Endothelial cell of umbilical vein (primary cell): Measurements from ENCODE around the gene YEATS4. TPM values are rescaled to one million over a fixed set of nuclear protein-coding genes. Genes with fewer than 3 reads are reported as not detected.

Source experiments
- BruUV-seq: library from RNA; stranded (reverse); fragments of 400-500 nt; replicated peaks from 2 replicates; lab custom pipeline; 2021; lab: Mats Ljungman, UMichigan
- CTCF ChIA-PET: fragments of 300-600, 350-600 bp; sonication (Branson Sonifier 250); formaldehyde crosslinking; loops from one replicate; lab custom pipeline; 2021; ENCODE audit warnings: antibody characterized with exemption, inconsistent platforms; lab: Charles Lee
- POLR2A ChIA-PET: fragments of 300-600, 350-600 bp; sonication (Branson Sonifier 250); formaldehyde crosslinking; loops from one replicate; lab custom pipeline; 2021; ENCODE audit warnings: antibody characterized with exemption, inconsistent platforms; lab: Charles Lee
- DNase-seq: peaks from one replicate; pipeline ENCODE4 v3.0.0-alpha.2; 2011; ENCODE audit warnings: low read depth, low spot score
- FAIRE-seq: peaks from 2 replicates; lab custom pipeline; 2011; peaks lifted over from hg19 to GRCh38; lab: Jason Lieb, UNC
- H2AFZ ChIP-seq: 2 replicates; pipeline ENCODE4 v1.6.0; 2012; ENCODE audit warnings: low read depth, low read length, control low read depth, inconsistent platforms
- H3K27ac ChIP-seq: 2 replicates; pipeline ENCODE4 v1.5.1; 2011; ENCODE audit warnings: low read depth, mild to moderate bottlenecking, control low read depth, low read length, moderate library complexity; ENCODE audit not compliant: insufficient read depth
- H3K27me3 ChIP-seq, 2 experiments: 2 replicates each; pipeline versions ENCODE4 v1.6.0 to v1.6.1; 2011; ENCODE audit warnings: low read length in 2 of 2, mixed read lengths in 1 of 2; ENCODE audit not compliant: control insufficient read depth in 2 of 2, insufficient read depth in 2 of 2
- H3K36me3 ChIP-seq, 2 experiments: 2 replicates in 1 of 2; 3 replicates in 1 of 2; pipeline ENCODE4 v1.5.1; 2011; ENCODE audit warnings: low read length in 2 of 2, mild to moderate bottlenecking in 1 of 2, moderate library complexity in 1 of 2; ENCODE audit not compliant: control insufficient read depth in 2 of 2, insufficient read depth in 2 of 2; ENCODE audit errors: extremely low read depth in 1 of 2
- H3K4me1 ChIP-seq: 3 replicates; pipeline ENCODE4 v1.5.1; 2011; ENCODE audit warnings: mild to moderate bottlenecking, low read length; ENCODE audit not compliant: control insufficient read depth, insufficient read depth; ENCODE audit errors: extremely low read depth
- H3K4me2 ChIP-seq: 2 replicates; pipeline ENCODE4 v1.6.1; 2011; ENCODE audit warnings: low read length, control low read depth, mixed read lengths; ENCODE audit not compliant: insufficient read depth
- H3K4me3 ChIP-seq, 3 experiments: fragments of 200-600 bp in 1 of 3; sonication (generic), shearing (Covaris generic) in 1 of 3; replicated peaks in 1 of 3; 2 replicates each; pipeline ENCODE4 v1.5.1; 2011 to 2016; ENCODE audit warnings: control low read depth in 3 of 3, low read length in 3 of 3, mild to moderate bottlenecking in 2 of 3, inconsistent platforms in 1 of 3, low read depth in 1 of 3, moderate library complexity in 1 of 3; ENCODE audit not compliant: insufficient read depth in 1 of 3
- H3K79me2 ChIP-seq: 2 replicates; pipeline ENCODE4 v1.6.0; 2012; ENCODE audit warnings: low read length, inconsistent platforms; ENCODE audit not compliant: control insufficient read depth, insufficient read depth
- H3K9ac ChIP-seq: replicated peaks from 2 replicates; pipeline ENCODE3; 2011; ENCODE audit warnings: low read length, control low read depth; ENCODE audit not compliant: insufficient read depth; ENCODE audit errors: extremely low read depth
- H3K9me1 ChIP-seq: replicated peaks from 3 replicates; pipeline ENCODE4 v1.6.0; 2011; ENCODE audit warnings: mild to moderate bottlenecking, low read length; ENCODE audit not compliant: control insufficient read depth, insufficient read depth; ENCODE audit errors: extremely low read depth
- H3K9me3 ChIP-seq: replicated peaks from 2 replicates; pipeline ENCODE4 v1.5.1; 2012; ENCODE audit warnings: low read length, inconsistent platforms; ENCODE audit not compliant: control insufficient read depth, insufficient read depth
- H4K20me1 ChIP-seq: replicated peaks from 2 replicates; pipeline ENCODE3; 2011; ENCODE audit warnings: mild to moderate bottlenecking, low read length; ENCODE audit not compliant: control insufficient read depth, insufficient read depth; ENCODE audit errors: extremely low read depth
- FOS ChIP-seq: IDR thresholded peaks from 2 replicates; pipeline ENCODE4 v1.6.1; 2011; ENCODE audit warnings: mild to moderate bottlenecking, low read length, moderate library complexity, borderline replicate concordance; ENCODE audit not compliant: insufficient read depth
- POLR2A ChIP-seq: IDR thresholded peaks from 2 replicates; pipeline ENCODE4 v1.6.1; 2012; ENCODE audit warnings: low read depth, mild to moderate bottlenecking, control low read depth, low read length
- POLR2AphosphoS5 ChIP-seq: IDR thresholded peaks from 2 replicates; pipeline ENCODE4 v1.6.1; 2012; ENCODE audit warnings: low read depth, mild to moderate bottlenecking, control low read depth, low read length, moderate library complexity; ENCODE audit not compliant: insufficient read depth
- dilution Hi-C: fragments of 300-500 bp; cut with MboI; formaldehyde crosslinking; loops from one replicate; pipeline ENCODE4 v1.15.0; 2019; ENCODE audit warnings: low sequenced_read_pairs; ENCODE audit not compliant: extremely low pct_ligation_motif_present
- intact Hi-C: fragments of 100-400 bp; cut with micrococcal nuclease; formaldehyde crosslinking; loops from one replicate; pipeline ENCODE4 v1.10.0; 2022
- polyA plus RNA-seq, 4 experiments: library from polyadenylated mRNA; depleted of rRNA in 3 of 4; stranded (reverse) in 3 of 4; unstranded in 1 of 4; fragments of >200 nt; gene quantifications; 2 replicates each; pipeline versions ENCODE4 v1.2.1 to v1.2.3, GENCODE V29; 2011 to 2012; ENCODE audit warnings: missing spikeins in 1 of 4
- total RNA-seq: library from RNA; stranded (reverse); gene quantifications from 2 replicates; pipeline ENCODE4 v1.2.3, GENCODE V29; 2021
- TF ChIP-seq, protein P1 (sequence below), 2 donors: IDR thresholded peaks; 1 replicate in 1 of 2; 2 replicates in 1 of 2; pipeline ENCODE4 v1.5.1; 2011; ENCODE audit warnings: low read length in 2 of 2, mild to moderate bottlenecking in 2 of 2, moderate library complexity in 2 of 2, control low read depth in 1 of 2, inconsistent platforms in 1 of 2, low read depth in 1 of 2; ENCODE audit not compliant: insufficient read depth in 1 of 2; ENCODE audit errors: extremely low read depth in 1 of 2
- TF ChIP-seq, protein P2 (sequence below): IDR thresholded peaks from 2 replicates; pipeline ENCODE4 v1.6.1; 2011; ENCODE audit not compliant: insufficient read depth, insufficient read length

The YEATS4 gene
- total and polyA plus RNA-seq, 2 donors (not counting 3 experiments of a cell fraction or from before 2014, with no cell fraction given): 13.6 to 16.7 TPM

DNA sequence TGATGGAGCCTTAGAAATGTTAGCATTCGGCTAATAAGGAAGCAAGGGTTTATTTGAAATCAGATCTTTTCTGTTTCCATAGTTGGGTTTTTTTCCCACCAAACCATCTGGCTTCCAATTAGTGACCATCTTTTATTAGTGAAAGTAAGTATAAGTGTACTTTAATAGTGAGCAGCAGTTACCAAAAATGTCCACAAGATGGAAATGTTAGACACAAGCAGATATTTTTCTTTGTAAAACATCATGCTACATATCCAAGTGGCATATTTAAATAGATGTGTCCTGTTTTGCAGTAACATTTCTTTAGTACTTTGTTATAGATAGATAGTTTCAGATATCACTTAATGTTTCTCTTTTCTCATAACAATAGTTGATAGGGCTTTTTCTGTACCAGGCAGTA, 28.8 kb downstream of the YEATS4 start:
- Histone ChIP-seq H3K27ac (no peak overlapping the region), H3K79me2 (no peaks in the 10 kb centered on the region), H3K4me1 (peaks cover 6% of the 10 kb centered on the region), H3K9me1 (no peaks in the 10 kb centered on the region), H3K36me3 (peaks cover 0 to 2% of the 10 kb centered on the region in 2 experiments), H3K27me3 (no peaks in the 10 kb centered on the region), H4K20me1 (no peaks in the 10 kb centered on the region), H3K9me3 (no peaks in the 10 kb centered on the region), H3K4me2 (no peak overlapping the region), H3K9ac (no peak overlapping the region), H3K4me3 (no peak overlapping the region), H2AFZ (no peak overlapping the region)
- intact Hi-C loops: loop anchor here (1.0 to 5.0 kb wide), 5 partner anchors 27 to 251 kb away; partner anchors contain the start of genes CCT2 and FRS2
- DNase-seq (peak; percentile 79), FAIRE-seq (peak; percentile 82)
- dilution Hi-C loops: loop anchor here (25.0 kb wide), 1 partner anchor 199 kb away; the partner anchor contains the start of gene CCT2
- CTCF ChIA-PET: interaction anchor here (0.7 to 7.9 kb wide), 9 partner anchors 13 to 253 kb away, joined by 3 to 184 read pairs (median 3); partner anchors contain the start of gene CCT2
- no TSS peak for BruUV-seq
- TF ChIP-seq, protein P1, sequence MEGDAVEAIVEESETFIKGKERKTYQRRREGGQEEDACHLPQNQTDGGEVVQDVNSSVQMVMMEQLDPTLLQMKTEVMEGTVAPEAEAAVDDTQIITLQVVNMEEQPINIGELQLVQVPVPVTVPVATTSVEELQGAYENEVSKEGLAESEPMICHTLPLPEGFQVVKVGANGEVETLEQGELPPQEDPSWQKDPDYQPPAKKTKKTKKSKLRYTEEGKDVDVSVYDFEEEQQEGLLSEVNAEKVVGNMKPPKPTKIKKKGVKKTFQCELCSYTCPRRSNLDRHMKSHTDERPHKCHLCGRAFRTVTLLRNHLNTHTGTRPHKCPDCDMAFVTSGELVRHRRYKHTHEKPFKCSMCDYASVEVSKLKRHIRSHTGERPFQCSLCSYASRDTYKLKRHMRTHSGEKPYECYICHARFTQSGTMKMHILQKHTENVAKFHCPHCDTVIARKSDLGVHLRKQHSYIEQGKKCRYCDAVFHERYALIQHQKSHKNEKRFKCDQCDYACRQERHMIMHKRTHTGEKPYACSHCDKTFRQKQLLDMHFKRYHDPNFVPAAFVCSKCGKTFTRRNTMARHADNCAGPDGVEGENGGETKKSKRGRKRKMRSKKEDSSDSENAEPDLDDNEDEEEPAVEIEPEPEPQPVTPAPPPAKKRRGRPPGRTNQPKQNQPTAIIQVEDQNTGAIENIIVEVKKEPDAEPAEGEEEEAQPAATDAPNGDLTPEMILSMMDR (IDR thresholded peaks at IDR 0.05; ENCODE audit: extremely low read depth in 1 of 2, insufficient read depth in 1 of 2, low read depth in 1 of 2, low read length in 2 of 2): peak; percentile 37 to 41
- TF ChIP-seq POLR2A: no peak
- TF ChIP-seq, protein P2, sequence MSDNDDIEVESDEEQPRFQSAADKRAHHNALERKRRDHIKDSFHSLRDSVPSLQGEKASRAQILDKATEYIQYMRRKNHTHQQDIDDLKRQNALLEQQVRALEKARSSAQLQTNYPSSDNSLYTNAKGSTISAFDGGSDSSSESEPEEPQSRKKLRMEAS: no peak
- POLR2A ChIA-PET: no interaction called here

GRCh38 chr12:69389831-69390230, 30.3 kb downstream of the YEATS4 start:
- Histone ChIP-seq H3K4me1 (peaks cover 6% of the 10 kb centered on the region), H2AFZ (no peak overlapping the region), H3K4me2 (no peak overlapping the region), H3K36me3 (peaks cover 0 to 2% of the 10 kb centered on the region in 2 experiments), H3K9me1 (no peaks in the 10 kb centered on the region), H3K9ac (no peak overlapping the region), H3K27me3 (no peaks in the 10 kb centered on the region), H4K20me1 (no peaks in the 10 kb centered on the region), H3K27ac (peak overlapping the region; percentile 59), H3K4me3 (no peak overlapping the region), H3K9me3 (no peaks in the 10 kb centered on the region), H3K79me2 (no peaks in the 10 kb centered on the region)
- no TSS peak for BruUV-seq
- intact Hi-C loops: loop anchor here (2.0 to 5.0 kb wide), 2 partner anchors 81 to 197 kb away; partner anchors contain the start of genes CCT2 and FRS2
- DNase-seq: peak; percentile 54
- POLR2A ChIA-PET: no interaction called here
- no peak for FAIRE-seq
- dilution Hi-C loops: loop anchor here (25.0 kb wide), 1 partner anchor 197 kb away; the partner anchor contains the start of gene CCT2
- TF ChIP-seq POLR2AphosphoS5 (no peak), POLR2A (no peak), FOS (no peak)
- TF ChIP-seq, protein P2: no peak
- CTCF ChIA-PET: interaction anchor here (0.6 to 7.9 kb wide), 11 partner anchors 11 to 251 kb away, joined by 3 to 184 read pairs (median 4); partner anchors contain the start of genes CCT2 and FRS2
